Activated CD8-positive, alpha-beta memory T cell treated with anti-CD3 and anti-CD28 coated beads, Interleukin-2, amount 10 ng/mL, durations not matched to agents 7 days and 5 days (primary cell): ENCODE results near the gene LSR. TPM values are rescaled to one million over a fixed set of nuclear protein-coding genes. Genes with fewer than 3 reads are reported as not detected.

Experiments
- ATAC-seq: fragments of 150-1000 bp; cut with Tn5 transposase; one replicate; pipeline ENCODE4 v1.10.0; 2021; ENCODE audit warnings: moderate library complexity
- CTCF ChIA-PET: fragments of 350-600 bp; sonication (Branson Sonifier 250); formaldehyde crosslinking; loops from one replicate; lab custom pipeline; 2021; ENCODE audit warnings: antibody characterized with exemption; lab: Charles Lee
- DNase-seq: peaks from one replicate; pipeline ENCODE4 v3.0.0-alpha.2; 2020
- H3K27ac Mint-ChIP-seq: one replicate; pipeline ENCODE4 v1.8.0; 2021; ENCODE audit warnings: mild to moderate bottlenecking, mixed read lengths
- H3K27me3 Mint-ChIP-seq: one replicate; pipeline ENCODE4 v1.8.0; 2021; ENCODE audit warnings: mixed read lengths
- H3K36me3 Mint-ChIP-seq: one replicate; pipeline ENCODE4 v1.8.0; 2021; ENCODE audit warnings: mild to moderate bottlenecking, mixed read lengths
- H3K4me1 Mint-ChIP-seq: one replicate; pipeline ENCODE4 v1.8.0; 2021; ENCODE audit warnings: mixed read lengths
- H3K4me3 Mint-ChIP-seq: one replicate; pipeline ENCODE4 v1.8.0; 2021; ENCODE audit warnings: mild to moderate bottlenecking, moderate library complexity, mixed read lengths
- H3K9me3 Mint-ChIP-seq: one replicate; pipeline ENCODE4 v1.8.0; 2022; ENCODE audit warnings: low read depth, mixed read lengths
- total RNA-seq, 2 experiments: library from RNA; stranded (reverse); gene quantifications; one replicate each; pipeline ENCODE4 v1.2.3, GENCODE V29; 2021

Gene LSR
- total RNA-seq, 2 experiments from 2014 or later = 7.2 to 10.0 TPM

DNA sequence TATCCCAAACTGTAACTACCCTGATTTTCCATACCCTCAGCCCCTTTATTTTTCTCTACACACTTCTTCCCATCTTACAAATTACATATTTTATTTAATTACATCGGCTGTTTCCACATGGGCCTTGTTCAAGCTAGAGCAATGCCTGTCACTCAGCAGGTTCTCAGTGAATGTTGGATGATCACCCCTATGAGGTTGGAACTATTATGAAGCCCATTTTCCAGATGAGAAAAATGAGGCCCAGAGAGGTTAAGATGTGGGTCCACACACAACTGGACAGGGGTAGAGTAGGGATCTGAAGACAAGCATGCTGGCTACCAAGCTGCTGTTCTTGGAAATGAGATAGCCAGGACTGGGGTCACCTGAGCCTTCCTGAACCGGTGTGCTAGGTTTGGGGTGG, 53.2 kb downstream of the LSR start:
- no peaks in the 10 kb centered on the region for H3K4me1 Mint-ChIP-seq
- no peak overlapping the region for H3K27ac Mint-ChIP-seq
- no peaks in the 10 kb centered on the region for H3K9me3 Mint-ChIP-seq
- ATAC-seq (no peak), DNase-seq (no peak)
- H3K36me3 Mint-ChIP-seq = no peaks in the 10 kb centered on the region
- no peak overlapping the region for H3K4me3 Mint-ChIP-seq
- CTCF ChIA-PET = interaction anchor here (1.8 kb wide), 1 partner anchor 193 kb away, joined by 4 read pairs; no protein-coding TSS in a partner anchor
- peaks cover 2% of the 10 kb centered on the region for H3K27me3 Mint-ChIP-seq

DNA sequence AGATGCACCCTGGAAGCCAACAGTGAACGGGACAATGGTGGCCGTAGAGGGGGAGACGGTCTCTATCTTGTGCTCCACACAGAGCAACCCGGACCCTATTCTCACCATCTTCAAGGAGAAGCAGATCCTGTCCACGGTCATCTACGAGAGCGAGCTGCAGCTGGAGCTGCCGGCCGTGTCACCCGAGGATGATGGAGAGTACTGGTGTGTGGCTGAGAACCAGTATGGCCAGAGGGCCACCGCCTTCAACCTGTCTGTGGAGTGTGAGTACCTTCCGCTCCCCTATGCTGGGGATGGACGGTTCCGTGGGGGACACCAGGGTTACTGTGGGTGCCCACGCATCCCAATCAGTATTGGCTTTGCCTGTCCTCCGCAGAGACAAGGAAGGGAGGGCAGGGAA, 53.6 kb downstream of the LSR start:
- no peak for DNase-seq
- no peaks in the 10 kb centered on the region for H3K9me3 Mint-ChIP-seq
- no peak overlapping the region for H3K27ac Mint-ChIP-seq
- no peaks in the 10 kb centered on the region for H3K36me3 Mint-ChIP-seq
- CTCF ChIA-PET = interaction anchor here (1.8 kb wide), 1 partner anchor 193 kb away, joined by 4 read pairs; no protein-coding TSS in a partner anchor
- no peak overlapping the region for H3K4me3 Mint-ChIP-seq
- peaks cover 2% of the 10 kb centered on the region for H3K27me3 Mint-ChIP-seq
- no peaks in the 10 kb centered on the region for H3K4me1 Mint-ChIP-seq
- no peak for ATAC-seq

DNA sequence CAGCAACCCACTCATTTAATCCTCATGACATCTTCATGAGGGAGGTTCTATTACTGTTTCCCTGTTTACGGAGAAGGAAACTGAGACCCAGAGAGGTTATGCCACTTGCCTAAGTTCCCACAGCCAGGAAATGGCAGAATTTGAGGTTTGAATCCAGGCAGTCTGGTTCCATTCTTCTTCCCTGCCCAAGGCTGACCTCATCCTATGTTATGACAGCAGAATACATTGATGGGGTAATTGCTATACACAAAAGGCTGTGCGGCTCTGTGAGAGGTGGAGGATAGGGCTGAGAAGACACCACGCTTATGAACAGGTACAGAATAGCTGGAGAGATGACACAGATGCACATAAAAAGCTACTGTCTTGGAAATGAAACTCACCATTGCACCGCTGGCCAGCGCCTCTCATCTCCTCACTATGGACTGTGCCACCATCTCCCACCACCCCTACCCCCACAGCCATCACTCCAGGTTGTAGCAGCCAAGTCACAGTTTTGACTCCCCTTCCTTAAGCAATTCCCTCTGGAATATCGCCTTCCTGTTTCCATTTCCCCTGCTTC, 54.6 kb downstream of the LSR start:
- no peak overlapping the region for H3K27ac Mint-ChIP-seq
- DNase-seq (no peak), ATAC-seq (no peak)
- peaks cover 7% of the 10 kb centered on the region for H3K27me3 Mint-ChIP-seq
- no peaks in the 10 kb centered on the region for H3K4me1 Mint-ChIP-seq
- H3K36me3 Mint-ChIP-seq = no peaks in the 10 kb centered on the region
- CTCF ChIA-PET = interaction anchor here (1.2 kb wide), 1 partner anchor 259 kb away, joined by 3 read pairs; no protein-coding TSS in a partner anchor
- H3K4me3 Mint-ChIP-seq = no peak overlapping the region
- H3K9me3 Mint-ChIP-seq = no peaks in the 10 kb centered on the region

DNA sequence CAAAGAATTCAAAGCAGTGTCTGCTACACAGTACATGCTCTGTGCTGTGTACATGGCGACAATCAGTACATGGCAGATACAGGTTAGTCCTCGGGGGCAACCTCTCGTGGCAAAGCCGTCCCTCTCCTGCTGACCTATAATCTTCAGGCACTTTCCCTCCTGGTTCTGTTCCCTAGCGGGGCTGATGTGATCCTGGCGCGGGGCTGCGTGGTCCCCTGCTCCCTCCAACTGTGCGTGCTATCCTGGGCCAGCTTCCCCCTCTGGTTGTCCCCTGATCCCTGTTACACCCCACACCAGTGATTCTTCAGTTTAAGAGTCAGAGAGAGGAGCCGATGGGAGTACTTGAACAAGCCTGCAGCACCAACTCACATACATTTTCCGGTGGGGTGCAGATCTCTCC, 55.2 kb downstream of the LSR start:
- Mint-ChIP-seq H3K4me3 (no peak overlapping the region), H3K27ac (no peak overlapping the region), H3K36me3 (no peaks in the 10 kb centered on the region), H3K4me1 (no peaks in the 10 kb centered on the region), H3K27me3 (peaks cover 11% of the 10 kb centered on the region), H3K9me3 (no peaks in the 10 kb centered on the region)
- CTCF ChIA-PET = interaction anchor here (1.2 kb wide), 1 partner anchor 260 kb away, joined by 3 read pairs; no protein-coding TSS in a partner anchor
- ATAC-seq (no peak), DNase-seq (no peak)

DNA sequence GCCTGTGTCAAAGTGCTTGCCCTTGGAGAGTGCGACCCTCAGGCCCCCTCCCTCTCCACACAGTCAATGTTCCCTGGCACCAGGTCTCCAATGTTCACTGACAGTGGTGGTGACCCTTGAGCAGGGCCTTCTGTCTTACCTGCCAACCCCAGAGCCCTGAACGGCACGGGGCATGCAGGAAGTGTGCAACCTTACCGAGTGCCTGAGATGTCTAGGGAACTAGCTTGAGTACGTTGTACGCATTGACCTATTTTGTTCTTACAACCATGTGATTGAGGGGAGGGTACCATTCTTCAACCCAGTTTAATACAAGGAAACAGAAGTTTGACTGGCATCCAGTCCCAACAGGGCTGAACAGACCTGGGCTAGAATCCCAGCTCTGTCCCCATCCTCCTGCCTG, 56.4 kb downstream of the LSR start:
- Mint-ChIP-seq H3K36me3 (no peaks in the 10 kb centered on the region), H3K4me1 (no peaks in the 10 kb centered on the region), H3K27me3 (peaks cover 11% of the 10 kb centered on the region), H3K27ac (no peak overlapping the region), H3K9me3 (no peaks in the 10 kb centered on the region), H3K4me3 (no peak overlapping the region)
- no peak for ATAC-seq
- CTCF ChIA-PET = no interaction called here
- no peak for DNase-seq

DNA sequence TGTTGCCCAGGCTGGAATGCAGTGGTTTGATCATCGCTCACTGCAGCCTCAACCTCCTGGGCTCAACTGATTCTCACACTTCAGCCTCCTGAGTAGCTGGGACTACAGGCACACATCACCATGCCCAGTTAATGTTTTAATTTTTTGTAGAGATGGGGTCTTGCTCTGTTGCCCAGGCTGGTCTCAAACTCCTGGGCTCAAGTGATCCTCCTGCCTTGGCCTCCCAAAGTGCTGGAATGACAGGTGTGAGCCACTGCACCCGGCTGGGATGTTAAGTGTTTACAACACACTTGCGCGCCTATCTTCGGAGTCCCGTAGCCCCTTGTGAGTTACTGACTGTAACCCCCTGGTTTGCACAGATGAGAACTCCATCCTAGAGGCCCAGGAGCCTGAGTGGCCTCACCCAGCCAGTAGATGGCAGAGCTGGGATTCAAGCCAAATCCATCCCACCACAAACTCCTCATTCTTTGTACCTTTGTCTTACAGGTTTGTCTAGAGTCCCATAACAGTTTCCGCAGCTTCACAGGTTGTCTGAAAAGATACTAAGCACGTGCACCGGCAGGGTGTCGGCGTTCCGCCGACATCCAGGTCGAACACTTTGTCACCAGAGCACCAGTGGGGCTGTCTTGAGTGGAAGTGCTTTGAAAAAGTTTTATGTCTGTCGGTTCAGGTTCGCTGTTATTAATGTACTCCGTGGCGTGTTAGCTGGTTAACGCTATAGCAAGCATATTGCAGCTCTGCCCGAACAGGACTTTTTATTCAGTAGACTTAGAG, 57.9 kb downstream of the LSR start:
- ATAC-seq (no peak), DNase-seq (no peak)
- Mint-ChIP-seq H3K4me3 (no peak overlapping the region), H3K27me3 (peaks cover 11% of the 10 kb centered on the region), H3K9me3 (no peaks in the 10 kb centered on the region), H3K4me1 (no peaks in the 10 kb centered on the region), H3K36me3 (no peaks in the 10 kb centered on the region), H3K27ac (no peak overlapping the region)
- CTCF ChIA-PET = interaction anchor here (1.6 kb wide), 1 partner anchor 47 kb away, joined by 3 read pairs; no protein-coding TSS in a partner anchor

DNA sequence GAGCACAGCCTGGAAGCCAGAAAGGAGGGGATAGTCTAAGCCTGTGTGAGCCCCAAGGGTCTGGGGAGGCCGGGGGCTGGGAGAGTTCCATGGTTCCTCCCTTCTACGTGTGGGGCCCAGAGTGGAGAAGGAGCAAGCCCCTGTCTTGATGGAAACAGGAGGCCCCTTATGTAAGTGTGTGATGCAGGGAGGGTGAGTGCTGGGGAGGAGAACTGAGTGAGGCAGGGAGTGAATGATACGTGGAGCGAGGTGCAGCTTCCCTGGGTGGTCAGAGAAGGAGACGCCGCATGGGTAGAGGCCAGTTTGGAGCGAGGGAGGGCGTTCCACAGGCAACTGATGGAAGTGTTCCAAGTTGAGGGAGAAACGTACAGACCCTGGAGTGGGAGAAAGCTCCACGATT, 59.1 kb downstream of the LSR start:
- Mint-ChIP-seq H3K4me1 (no peaks in the 10 kb centered on the region), H3K36me3 (no peaks in the 10 kb centered on the region), H3K27ac (no peak overlapping the region), H3K9me3 (no peaks in the 10 kb centered on the region), H3K27me3 (peaks cover 9% of the 10 kb centered on the region), H3K4me3 (no peak overlapping the region)
- DNase-seq = no peak
- CTCF ChIA-PET = interaction anchor here (1.6 kb wide), 1 partner anchor 46 kb away, joined by 3 read pairs; no protein-coding TSS in a partner anchor
- no peak for ATAC-seq

DNA sequence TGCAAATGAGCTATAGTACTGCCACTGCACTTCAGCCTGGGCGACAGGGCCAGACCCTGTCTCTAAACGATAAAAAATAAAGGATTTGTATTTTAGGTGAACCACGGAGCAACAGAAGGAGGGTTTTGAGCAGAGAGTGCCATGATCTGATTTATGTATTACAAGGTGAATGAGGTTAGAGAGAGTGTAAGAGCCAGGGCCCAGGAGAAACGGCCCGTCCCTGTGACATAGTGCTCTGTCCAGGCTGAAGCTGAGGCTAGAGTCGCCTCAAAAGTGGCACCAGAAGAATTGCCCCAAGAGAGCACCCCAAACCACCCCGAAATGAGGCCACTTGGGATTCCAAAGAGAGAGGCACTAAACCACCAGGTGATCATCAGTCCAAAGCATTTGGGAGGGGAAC, 60.1 kb downstream of the LSR start:
- no peaks in the 10 kb centered on the region for H3K4me1 Mint-ChIP-seq
- CTCF ChIA-PET = no interaction called here
- no peak overlapping the region for H3K27ac Mint-ChIP-seq
- ATAC-seq (no peak), DNase-seq (no peak)
- H3K4me3 Mint-ChIP-seq = no peak overlapping the region
- H3K27me3 Mint-ChIP-seq = peaks cover 9% of the 10 kb centered on the region
- no peaks in the 10 kb centered on the region for H3K36me3 Mint-ChIP-seq
- no peaks in the 10 kb centered on the region for H3K9me3 Mint-ChIP-seq

DNA sequence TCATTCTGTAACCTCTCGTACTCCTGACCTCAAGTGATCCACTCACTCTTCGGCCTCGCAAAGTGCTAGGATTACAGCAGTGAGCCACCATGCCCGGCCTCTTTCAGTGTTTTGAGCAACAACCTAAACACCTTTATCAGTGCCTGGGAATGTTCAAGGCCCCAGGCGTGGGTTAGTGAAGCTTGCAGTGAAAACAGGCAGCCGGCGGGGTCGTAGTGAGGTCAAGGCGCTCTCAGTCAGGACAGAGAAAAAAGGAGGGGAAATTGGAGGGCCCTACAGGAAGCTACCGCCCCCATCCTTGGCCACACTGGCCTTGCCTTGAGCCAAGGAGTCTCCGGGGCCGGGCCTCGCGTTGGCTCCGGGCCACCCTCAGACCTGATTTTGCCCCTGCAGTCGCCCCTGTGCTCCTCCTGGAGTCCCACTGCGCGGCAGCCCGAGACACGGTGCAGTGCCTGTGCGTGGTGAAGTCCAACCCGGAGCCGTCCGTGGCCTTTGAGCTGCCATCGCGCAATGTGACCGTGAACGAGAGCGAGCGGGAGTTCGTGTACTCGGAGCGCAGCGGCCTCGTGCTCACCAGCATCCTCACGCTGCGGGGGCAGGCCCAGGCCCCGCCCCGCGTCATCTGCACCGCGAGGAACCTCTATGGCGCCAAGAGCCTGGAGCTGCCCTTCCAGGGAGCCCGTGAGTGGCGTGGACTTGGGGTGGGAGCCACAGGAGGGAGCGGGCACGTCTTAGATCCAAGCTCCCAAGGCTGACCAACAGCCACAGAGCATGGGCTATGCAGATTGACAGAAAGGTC, 60.9 kb downstream of the LSR start:
- no peak overlapping the region for H3K4me3 Mint-ChIP-seq
- H3K36me3 Mint-ChIP-seq = no peaks in the 10 kb centered on the region
- H3K27me3 Mint-ChIP-seq = peaks cover 11% of the 10 kb centered on the region
- CTCF ChIA-PET = no interaction called here
- no peak for ATAC-seq
- no peak overlapping the region for H3K27ac Mint-ChIP-seq
- H3K9me3 Mint-ChIP-seq = no peaks in the 10 kb centered on the region
- DNase-seq = no peak
- no peaks in the 10 kb centered on the region for H3K4me1 Mint-ChIP-seq

DNA sequence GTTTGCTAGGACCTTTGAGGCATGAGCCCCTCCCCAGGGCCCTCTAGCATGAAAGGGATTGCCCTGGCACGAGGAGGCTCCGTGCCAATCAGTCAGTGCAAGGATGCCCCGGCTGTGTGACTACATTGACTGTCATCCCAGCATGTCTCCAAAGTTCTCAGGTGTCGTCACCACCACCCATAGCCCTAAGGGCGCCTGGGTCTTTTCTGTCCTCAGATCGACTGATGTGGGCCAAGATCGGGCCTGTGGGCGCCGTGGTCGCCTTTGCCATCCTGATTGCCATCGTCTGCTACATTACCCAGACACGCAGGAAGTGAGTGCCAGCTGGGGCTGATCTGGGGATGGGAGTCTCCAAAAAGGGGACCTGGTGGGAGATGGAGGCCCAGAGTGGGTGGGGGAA, 61.5 kb downstream of the LSR start:
- CTCF ChIA-PET = no interaction called here
- Mint-ChIP-seq H3K9me3 (no peaks in the 10 kb centered on the region), H3K36me3 (no peaks in the 10 kb centered on the region), H3K27ac (no peak overlapping the region), H3K4me3 (no peak overlapping the region), H3K4me1 (no peaks in the 10 kb centered on the region), H3K27me3 (peaks cover 14% of the 10 kb centered on the region)
- DNase-seq (no peak), ATAC-seq (no peak)

DNA sequence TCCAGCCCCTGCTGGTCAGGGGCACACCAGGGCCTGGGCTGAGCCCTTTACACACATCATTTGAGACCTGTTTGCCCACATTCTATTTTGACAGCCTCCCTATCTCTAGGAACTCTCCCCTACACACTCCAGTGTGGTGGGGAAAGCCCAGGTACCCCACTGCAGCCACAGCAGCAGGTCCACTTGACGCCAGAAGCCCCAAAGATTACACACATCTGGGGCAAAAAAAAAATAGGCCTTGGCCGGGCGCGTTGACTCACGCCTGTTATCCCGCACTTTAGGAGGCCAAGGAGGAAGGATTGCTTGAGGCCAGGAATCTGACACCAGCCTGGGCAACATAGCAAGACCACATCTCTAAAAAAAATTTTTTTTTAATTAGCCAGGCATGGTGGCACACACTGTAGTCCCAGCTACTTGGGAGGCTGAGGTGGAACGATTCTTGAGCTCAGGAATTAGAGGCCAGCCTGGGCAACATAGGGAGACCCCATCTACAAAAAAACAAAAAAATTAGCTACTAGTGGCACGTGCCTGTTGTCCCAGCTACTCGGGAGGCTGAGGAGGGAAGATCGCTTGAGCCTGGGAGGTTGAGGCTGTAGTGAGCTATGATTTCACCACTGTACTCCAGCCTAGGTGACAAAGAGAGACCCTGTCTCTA, 62.1 kb downstream of the LSR start:
- no peaks in the 10 kb centered on the region for H3K36me3 Mint-ChIP-seq
- no peak for ATAC-seq
- H3K4me3 Mint-ChIP-seq = no peak overlapping the region
- H3K27me3 Mint-ChIP-seq = peaks cover 14% of the 10 kb centered on the region
- H3K27ac Mint-ChIP-seq = no peak overlapping the region
- CTCF ChIA-PET = no interaction called here
- H3K4me1 Mint-ChIP-seq = no peaks in the 10 kb centered on the region
- DNase-seq = no peak
- H3K9me3 Mint-ChIP-seq = no peaks in the 10 kb centered on the region

DNA sequence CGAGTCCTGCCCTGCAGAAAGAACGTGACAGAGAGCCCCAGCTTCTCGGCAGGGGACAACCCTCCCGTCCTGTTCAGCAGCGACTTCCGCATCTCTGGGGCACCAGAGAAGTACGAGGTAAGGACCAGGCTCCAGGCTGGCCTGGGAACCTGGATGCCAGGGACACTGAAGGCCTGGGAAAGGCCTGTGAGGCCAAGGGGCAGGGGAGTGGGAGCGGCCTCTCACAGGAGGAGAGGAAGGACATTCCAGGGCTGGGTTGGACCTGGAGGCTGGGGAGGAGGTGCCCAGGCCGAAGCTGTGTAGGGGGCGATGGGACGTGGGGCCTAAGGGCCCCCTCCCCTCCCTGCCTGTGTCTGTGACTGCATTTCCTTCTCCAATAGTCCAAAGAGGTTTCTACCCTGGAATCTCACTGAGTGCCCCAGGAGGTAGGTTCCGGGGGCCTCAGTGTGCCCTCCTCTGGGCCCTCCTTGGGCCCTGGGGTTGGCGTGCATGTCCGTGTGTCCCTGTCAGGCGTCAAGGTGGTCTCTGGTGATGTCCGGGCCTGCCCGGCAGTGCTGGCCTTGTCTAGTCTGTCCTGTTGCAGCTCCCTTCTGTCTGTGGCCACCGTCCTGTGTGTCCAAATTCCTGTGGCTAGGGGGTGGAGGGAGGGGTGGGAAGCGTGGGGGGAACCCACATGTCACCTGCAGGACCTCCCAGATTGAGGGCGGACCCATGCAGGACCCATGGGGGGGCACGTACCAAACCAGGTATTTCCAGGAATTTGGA, 63.3 kb downstream of the LSR start:
- no peaks in the 10 kb centered on the region for H3K9me3 Mint-ChIP-seq
- no peak for ATAC-seq
- H3K4me1 Mint-ChIP-seq = no peaks in the 10 kb centered on the region
- no peaks in the 10 kb centered on the region for H3K36me3 Mint-ChIP-seq
- no peak for DNase-seq
- H3K4me3 Mint-ChIP-seq = no peak overlapping the region
- no peak overlapping the region for H3K27ac Mint-ChIP-seq
- peaks cover 14% of the 10 kb centered on the region for H3K27me3 Mint-ChIP-seq
- CTCF ChIA-PET = no interaction called here
